Uterus (tissue), 4 donors: Measurements from ENCODE around the gene GTF3C5. TPM values are rescaled to one million over a fixed set of nuclear protein-coding genes. Genes with fewer than 3 reads are reported as not detected.

Experiments
- DNase-seq, 2 donors: peaks; one replicate each; pipeline ENCODE4 v3.0.0-alpha.2; 2019 to 2020
- H3K27ac ChIP-seq, 2 donors: fragments of 200-600 bp; sonication (generic); 1 replicate in 1 of 2; 2 replicates in 1 of 2; pipeline ENCODE4 v1.5.1; 2016 to 2018
- H3K27me3 ChIP-seq, 2 donors: fragments of 200-600 bp; sonication (generic); one replicate each; pipeline ENCODE4 v1.5.1; 2018 to 2019; ENCODE audit warnings: control low read depth in 1 of 2
- H3K36me3 ChIP-seq, 2 donors: fragments of 200-600 bp; sonication (generic); one replicate each; pipeline ENCODE4 v1.5.1; 2019; ENCODE audit warnings: control low read depth in 1 of 2
- H3K4me1 ChIP-seq, 2 donors: fragments of 200-600 bp; sonication (generic); one replicate each; pipeline ENCODE4 v1.5.1; 2018 to 2019; ENCODE audit warnings: control low read depth in 1 of 2
- H3K4me3 ChIP-seq, 2 donors: fragments of 200-600 bp; sonication (generic); 1 replicate in 1 of 2; 2 replicates in 1 of 2; pipeline ENCODE4 v1.5.1; 2018 to 2019; ENCODE audit warnings: mild to moderate bottlenecking in 1 of 2
- H3K9me3 ChIP-seq, 2 donors: fragments of 200-600 bp; sonication (generic); one replicate each; pipeline ENCODE4 v1.5.1; 2019; ENCODE audit warnings: control low read depth in 1 of 2
- CTCF ChIP-seq, 4 experiments: fragments of 200-600 bp in 2 of 4; fragments of 450-650 bp in 2 of 4; sonication (generic) in 2 of 4; IDR thresholded peaks; one replicate each; pipeline ENCODE4 v1.5.1; 2016 to 2019; ENCODE audit warnings: antibody characterized with exemption in 4 of 4, mild to moderate bottlenecking in 2 of 4, moderate library complexity in 1 of 4
- POLR2A ChIP-seq, 2 donors: fragments of 450-650 bp; IDR thresholded peaks; one replicate each; pipeline ENCODE4 v1.6.1; 2016; ENCODE audit warnings: antibody characterized with exemption in 2 of 2, mild to moderate bottlenecking in 1 of 2, moderate library complexity in 1 of 2
- intact Hi-C: fragments of 100-400 bp; cut with DNase I; formaldehyde crosslinking; loops from one replicate; pipeline ENCODE4 v1.15.1; 2023; ENCODE audit warnings: low total_unique reads
- microRNA-seq: library from miRNA; unstranded; fragments of <30 nt; microRNA quantifications from one replicate; pipeline ENCODE4, GENCODE V29; 2016; ENCODE audit warnings: borderline microRNAs expressed, borderline replicate concordance
- small RNA-seq: library from RNA; depleted of rRNA; stranded (forward); fragments of <200 nt; gene quantifications from one replicate; pipeline ENCODE3, GENCODE V24; 2016
- total RNA-seq, 4 donors: library from RNA; depleted of rRNA in 3 of 4; stranded (reverse); fragments of >200 nt in 3 of 4; gene quantifications; one replicate each; pipeline versions ENCODE4 v1.1.0 to v1.2.4, GENCODE V29; 2014 to 2023
- donor health status: DM: yes; HTN: yes; CAD: no.

Gene GTF3C5
- total RNA-seq, 4 donors from 2014 or later = 26.6 to 52.8 (median 37.1) TPM

- DNase-seq = peak; percentile 8 to 11
- no peaks in the 10 kb centered on the region for H3K36me3 ChIP-seq
- intact Hi-C loops = no loop called here
These were observed 74.6 kb downstream of the GTF3C5 start for GRCh38 chr9:133105461-133105770.

GRCh38 chr9:133106511-133107244, 75.9 kb downstream of the GTF3C5 start:
- DNase-seq = peak; percentile 9 to 12
- Histone ChIP-seq H3K4me1 (no peaks in the 10 kb centered on the region), H3K27me3 (no peaks in the 10 kb centered on the region), H3K27ac (no peak overlapping the region), H3K4me3 (no peak overlapping the region), H3K9me3 (no peaks in the 10 kb centered on the region), H3K36me3 (no peaks in the 10 kb centered on the region)
- TF ChIP-seq POLR2A (IDR thresholded peaks at IDR 0.05) (no peak), CTCF (IDR thresholded peaks at IDR 0.05) (no peak)
- intact Hi-C loops = no loop called here

More at GRCh38 chr9:133105461-133105770, 74.6 kb downstream of the GTF3C5 start:
- TF ChIP-seq CTCF (IDR thresholded peaks at IDR 0.05) = no peak
- TF ChIP-seq POLR2A (IDR thresholded peaks at IDR 0.05) = no peak
- no peak overlapping the region for H3K27ac ChIP-seq
- H3K27me3 ChIP-seq = no peaks in the 10 kb centered on the region
- no peaks in the 10 kb centered on the region for H3K9me3 ChIP-seq
- H3K4me1 ChIP-seq = no peaks in the 10 kb centered on the region
- no peak overlapping the region for H3K4me3 ChIP-seq

GRCh38 chr9:133107245-133107722, 76.5 kb downstream of the GTF3C5 start:
- no peak overlapping the region for H3K4me3 ChIP-seq
- TF ChIP-seq CTCF (IDR thresholded peaks at IDR 0.05) (no peak), POLR2A (IDR thresholded peaks at IDR 0.05) (no peak)
- DNase-seq = peak in 1 of 2 donors; percentile 10
- H3K9me3 ChIP-seq = no peaks in the 10 kb centered on the region
- intact Hi-C loops = no loop called here
- no peaks in the 10 kb centered on the region for H3K36me3 ChIP-seq
- H3K27me3 ChIP-seq = no peaks in the 10 kb centered on the region
- no peak overlapping the region for H3K27ac ChIP-seq
- no peaks in the 10 kb centered on the region for H3K4me1 ChIP-seq

Small RNA genes lying within 50 kb of the gene (microRNA-seq; reads per million reads assigned to microRNA genes)
- gene MIR6877 = 2.0 reads per million

Small RNA genes lying within 50 kb of the gene (small RNA-seq; reads per million reads assigned to genes)
- not detected for gene MIR6877

Other genes starting within 250 kb of the GTF3C5 start
- gene AK8, start 152.7 kb upstream of the GTF3C5 start, total RNA-seq = 1 to 10 TPM in 1 of 4 donors, under 1 TPM in 1, not detected in 2; 0.61 to 1.9 TPM
- gene SPACA9, start 152.1 kb upstream of the GTF3C5 start, total RNA-seq = 1 to 10 TPM in 3 of 4 donors, under 1 TPM in 1; 0.26 to 7.0 (median 2.4) TPM
- gene TSC1, start 86.4 kb upstream of the GTF3C5 start, total RNA-seq = 10 to 100 TPM; 29.7 to 55.3 (median 44.0) TPM
- gene GFI1B, start 52.3 kb upstream of the GTF3C5 start, total RNA-seq = under 1 TPM in 1 of 4 donors, not detected in 3; 0.14 TPM
- 1 to 10 TPM in 1 of 4 donors, under 1 TPM in 2, not detected in 1; 0.26 to 1.4 (median 0.62) TPM for gene CEL, start 31.0 kb downstream of the GTF3C5 start, total RNA-seq
- gene RALGDS, start 90.2 kb downstream of the GTF3C5 start, total RNA-seq = 10 to 100 TPM; 14.1 to 67.9 (median 30.3) TPM
- 10 to 100 TPM in 2 of 4 donors, 1 to 10 TPM in 2; 3.5 to 28.5 (median 9.8) TPM for gene GBGT1, start 132.9 kb downstream of the GTF3C5 start, total RNA-seq
- gene OBP2B, start 178.3 kb downstream of the GTF3C5 start, total RNA-seq = not detected
- 1 to 10 TPM in 1 of 4 donors, under 1 TPM in 3; 0.29 to 6.1 (median 0.59) TPM for gene ABO, start 244.2 kb downstream of the GTF3C5 start, total RNA-seq